OCI-LY7 (cell line): ENCODE measurements around the gene USP48. TPM values are rescaled to one million over a fixed set of nuclear protein-coding genes. Genes with fewer than 3 reads are reported as not detected.

Experiments
- BruUV-seq: library from RNA; stranded (reverse); fragments of 400-500 nt; replicated peaks from 2 replicates; lab custom pipeline; 2021; lab: Mats Ljungman, UMichigan
- CTCF ChIA-PET: fragments of 300-600 bp; sonication (Branson Sonifier 250); formaldehyde crosslinking; loops from one replicate; lab custom pipeline; 2022; ENCODE audit warnings: antibody characterized with exemption; ENCODE audit not compliant: unreplicated experiment; lab: Charles Lee
- POLR2A ChIA-PET: fragments of 300-600 bp; sonication (Branson Sonifier 250); formaldehyde crosslinking; loops from one replicate; lab custom pipeline; 2022; ENCODE audit warnings: antibody characterized with exemption; lab: Charles Lee
- DNase-seq: peaks from one replicate; pipeline ENCODE4 v3.0.0-alpha.2; 2015; ENCODE audit warnings: low spot score
- H2AFZ ChIP-seq: fragments of 200-600 bp; sonication (generic), shearing (Covaris generic); 2 replicates; pipeline ENCODE4 v1.6.1; 2014; ENCODE audit warnings: mild to moderate bottlenecking, antibody characterized with exemption, low read length, moderate library complexity
- H3K27ac ChIP-seq: fragments of 200-600 bp; sonication (generic); 2 replicates; pipeline ENCODE4 v1.5.1; 2014; ENCODE audit warnings: mixed run types, low read depth, mild to moderate bottlenecking, moderate library complexity, low read length, inconsistent platforms; ENCODE audit not compliant: poor library complexity, severe bottlenecking
- H3K36me3 ChIP-seq: fragments of 200-600 bp; sonication (generic); 2 replicates; pipeline ENCODE4 v1.6.1; 2014; ENCODE audit warnings: mild to moderate bottlenecking, antibody characterized with exemption, low read length, moderate library complexity, mixed read lengths; ENCODE audit not compliant: insufficient read depth
- H3K4me1 ChIP-seq: fragments of 200-600 bp; sonication (generic); 2 replicates; pipeline ENCODE4 v1.5.1; 2014; ENCODE audit warnings: mild to moderate bottlenecking, low read length; ENCODE audit not compliant: insufficient read depth, poor library complexity, severe bottlenecking
- H3K4me2 ChIP-seq: fragments of 200-600 bp; sonication (generic); 2 replicates; pipeline ENCODE4 v1.6.1; 2014; ENCODE audit warnings: mild to moderate bottlenecking, low read length
- H3K4me3 ChIP-seq: fragments of 200-600 bp; sonication (generic); 2 replicates; pipeline ENCODE4 v1.5.1; 2014; ENCODE audit warnings: mild to moderate bottlenecking, low read depth, low read length; ENCODE audit not compliant: poor library complexity, severe bottlenecking
- H3K79me2 ChIP-seq: fragments of 200-600 bp; sonication (generic); 2 replicates; pipeline ENCODE4 v1.6.1; 2016; ENCODE audit warnings: low read depth, mild to moderate bottlenecking, low read length, moderate library complexity, mixed read lengths; ENCODE audit not compliant: insufficient read depth
- H3K9me2 ChIP-seq: fragments of 200-600 bp; sonication (generic); 2 replicates; pipeline ENCODE4 v1.6.1; 2016; ENCODE audit warnings: mild to moderate bottlenecking, low read length, mixed read lengths; ENCODE audit not compliant: insufficient read depth
- H3K9me3 ChIP-seq: fragments of 200-600 bp; sonication (generic); 2 replicates; pipeline ENCODE4 v1.6.1; 2014; ENCODE audit warnings: mild to moderate bottlenecking, mixed run types, low read length, mixed read lengths
- H4K20me1 ChIP-seq: fragments of 200-600 bp; sonication (generic); 2 replicates; pipeline ENCODE4 v1.6.1; 2014; ENCODE audit warnings: mild to moderate bottlenecking, antibody characterized with exemption, low read length, moderate library complexity, mixed read lengths; ENCODE audit not compliant: insufficient read depth
- CTCF ChIP-seq: fragments of 200-600 bp; sonication (generic); conservative IDR thresholded peaks from 2 replicates; pipeline ENCODE4 v1.5.1; 2014; ENCODE audit warnings: mild to moderate bottlenecking, antibody characterized with exemption, low read length, moderate library complexity, mixed read lengths
- EZH2phosphoT487 ChIP-seq: fragments of 200-600 bp; sonication (generic); IDR thresholded peaks from 2 replicates; pipeline ENCODE4 v1.6.1; 2018; ENCODE audit warnings: low read depth, borderline replicate concordance, mild to moderate bottlenecking, mixed run types, antibody characterized with exemption, low read length, moderate library complexity, mixed read lengths
- intact Hi-C: fragments of 100-400 bp; cut with micrococcal nuclease; formaldehyde crosslinking; loops from one replicate; pipeline ENCODE4 v1.10.0; 2022; ENCODE audit not compliant: unreplicated experiment
- total RNA-seq, 2 experiments: library from RNA; depleted of rRNA in 1 of 2; stranded (reverse); fragments of >200 nt in 1 of 2; shearing (Covaris generic) in 1 of 2; gene quantifications; 2 replicates each; pipeline ENCODE4 v1.2.3, GENCODE V29; 2014 to 2022

Gene USP48
- total RNA-seq, 2 experiments from 2014 or later, result 45.0 to 98.3 TPM

GRCh38 chr1:21659099-21659923 is 123.6 kb downstream of the USP48 start:
- intact Hi-C loops, result loop anchor here (5.0 kb wide), 2 partner anchors 303 to 427 kb away; no protein-coding TSS in a partner anchor
- Histone ChIP-seq H3K79me2 (no peaks in the 10 kb centered on the region), H3K27ac (no peak overlapping the region), H2AFZ (no peak overlapping the region), H4K20me1 (no peaks in the 10 kb centered on the region), H3K4me3 (no peak overlapping the region), H3K36me3 (no peaks in the 10 kb centered on the region), H3K9me3 (no peaks in the 10 kb centered on the region), H3K4me2 (peak overlapping the region; percentile 30; the same call in 1 of the 2 replicates), H3K9me2 (no peaks in the 10 kb centered on the region), H3K4me1 (no peaks in the 10 kb centered on the region)
- POLR2A ChIA-PET, result no interaction called here
- TF ChIP-seq EZH2phosphoT487 (no peak), CTCF (peak; percentile 84)
- no TSS peak for BruUV-seq
- CTCF ChIA-PET, result no interaction called here
- peak; percentile 65 for DNase-seq

- no peak for DNase-seq
- H3K79me2 ChIP-seq, result no peaks in the 10 kb centered on the region
- no peaks in the 10 kb centered on the region for H3K9me2 ChIP-seq
- POLR2A ChIA-PET, result no interaction called here
- no peaks in the 10 kb centered on the region for H4K20me1 ChIP-seq
- H3K4me2 ChIP-seq, result no peak overlapping the region
- H2AFZ ChIP-seq, result no peak overlapping the region
- H3K9me3 ChIP-seq, result no peaks in the 10 kb centered on the region
- CTCF ChIA-PET, result no interaction called here
- intact Hi-C loops, result loop anchor here (5.0 kb wide), 2 partner anchors 305 to 425 kb away; no protein-coding TSS in a partner anchor
- H3K27ac ChIP-seq, result no peak overlapping the region
- TF ChIP-seq EZH2phosphoT487, result no peak
- TF ChIP-seq CTCF, result peak; percentile 61
- H3K4me3 ChIP-seq, result no peak overlapping the region
- BruUV-seq, result no TSS peak
- H3K36me3 ChIP-seq, result no peaks in the 10 kb centered on the region
- no peaks in the 10 kb centered on the region for H3K4me1 ChIP-seq
Measured at GRCh38 chr1:21657456-21658190, 125.3 kb downstream of the USP48 start.
